K562 (cell line): ENCODE measurements around the gene CLIC3. TPM values are rescaled to one million over a fixed set of nuclear protein-coding genes. Genes with fewer than 3 reads are reported as not detected.

ENCODE experiments used
- ATAC-seq: fragments of 200-7000 bp; cut with Tn5 transposase; 3 replicates; pipeline ENCODE4 v1.9.1; 2020; ENCODE audit warnings: moderate library complexity
- BruUV-seq: library from RNA; stranded (reverse); fragments of 400-500 nt; replicated peaks from 2 replicates; lab custom pipeline; 2021; lab: Mats Ljungman, UMichigan
- CTCF ChIA-PET: fragments of 300-600 bp; formaldehyde crosslinking; extraction: SDS; loops from one replicate; lab custom pipeline; 2021; ENCODE audit warnings: low intra/inter-chr PET ratio; lab: Yijun Ruan, JAX
- POLR2A ChIA-PET: fragments of 300-600, 350-650 bp; sonication (Branson Sonifier 250); formaldehyde crosslinking; extraction: SDS; loops from one replicate; lab custom pipeline; 2021; ENCODE audit warnings: antibody characterized with exemption, inconsistent platforms; lab: Yijun Ruan, JAX
- DNase-seq, 4 experiments: peaks; one replicate each; pipeline versions ENCODE4 v3.0.0 to v3.0.0-alpha.2; 2011 to 2018; ENCODE audit warnings: low spot score in 3 of 4, mixed read lengths in 3 of 4; ENCODE audit errors: extremely low read depth in 1 of 4
- FAIRE-seq: peaks from 2 replicates; lab custom pipeline; 2011; peaks lifted over from hg19 to GRCh38; lab: Jason Lieb, UNC
- H2AFZ ChIP-seq: 2 replicates; pipeline ENCODE4 v1.6.0; 2011; ENCODE audit warnings: low read depth, low read length, control low read depth, inconsistent platforms
- H3K27ac ChIP-seq: fragments of 200-600 bp; 3 replicates; pipeline ENCODE4 v1.8.0; 2011; ENCODE audit warnings: low read depth, mild to moderate bottlenecking, control low read depth, inconsistent platforms, low read length, moderate library complexity, mixed read lengths; ENCODE audit errors: extremely low read depth
- H3K27me3 ChIP-seq, 2 experiments: fragments of 300-600 bp in 1 of 2; 2 replicates in 1 of 2; 3 replicates in 1 of 2; pipeline versions ENCODE4 v1.6.0 to v1.8.0; 2011; ENCODE audit warnings: inconsistent platforms in 2 of 2, low read length in 2 of 2, mild to moderate bottlenecking in 1 of 2, mixed read lengths in 1 of 2, moderate library complexity in 1 of 2; ENCODE audit not compliant: control insufficient read depth in 2 of 2, insufficient read depth in 2 of 2
- H3K36me3 ChIP-seq: fragments of 300-600 bp; 3 replicates; pipeline ENCODE4 v1.8.0; 2011; ENCODE audit warnings: mild to moderate bottlenecking, low read length, inconsistent platforms; ENCODE audit not compliant: control insufficient read depth, insufficient read depth
- H3K4me1 ChIP-seq, 2 experiments: fragments of 200-600 bp in 1 of 2; replicated peaks in 1 of 2; 2 replicates in 1 of 2; 3 replicates in 1 of 2; pipeline versions ENCODE4 v1.5.1 to v1.8.0; 2011; ENCODE audit warnings: inconsistent platforms in 2 of 2, low read length in 2 of 2, mild to moderate bottlenecking in 1 of 2, mixed read lengths in 1 of 2, moderate library complexity in 1 of 2; ENCODE audit not compliant: control insufficient read depth in 2 of 2, insufficient read depth in 2 of 2
- H3K4me2 ChIP-seq: 2 replicates; pipeline ENCODE4 v1.6.1; 2011; ENCODE audit warnings: low read length, control low read depth, inconsistent platforms, mixed read lengths; ENCODE audit not compliant: insufficient read depth
- H3K4me3 ChIP-seq: fragments of 200-600 bp; sonication (generic), shearing (Covaris generic); 2 replicates; pipeline ENCODE4 v1.5.1; 2016; ENCODE audit warnings: control low read depth, inconsistent platforms
- H3K79me2 ChIP-seq: fragments of 200-600 bp; 3 replicates; pipeline ENCODE4 v1.8.0; 2011; ENCODE audit warnings: low read length, inconsistent platforms; ENCODE audit not compliant: control insufficient read depth, insufficient read depth
- H3K9ac ChIP-seq, 2 experiments: 2 replicates each; pipeline versions ENCODE4 v1.6.0 to v1.6.1; 2011; ENCODE audit warnings: low read depth in 2 of 2, low read length in 2 of 2, control low read depth in 1 of 2, inconsistent platforms in 1 of 2, mild to moderate bottlenecking in 1 of 2, mixed read lengths in 1 of 2; ENCODE audit not compliant: insufficient read depth in 1 of 2
- H3K9me1 ChIP-seq: one replicate; pipeline ENCODE4 v1.6.0; 2011; ENCODE audit warnings: inconsistent platforms, mild to moderate bottlenecking, low read length, moderate library complexity; ENCODE audit not compliant: control insufficient read depth, insufficient read depth
- H3K9me3 ChIP-seq: replicated peaks from 2 replicates; pipeline ENCODE4 v1.5.1; 2011; ENCODE audit warnings: low read depth, low read length, inconsistent platforms; ENCODE audit not compliant: control insufficient read depth, insufficient read depth
- H4K20me1 ChIP-seq: replicated peaks from 2 replicates; pipeline ENCODE4 v1.6.1; 2011; ENCODE audit warnings: low read length, inconsistent platforms, mixed read lengths; ENCODE audit not compliant: control insufficient read depth, insufficient read depth
- SRSF9 ChIP-seq: fragments of 200-400 bp; formaldehyde crosslinking; IDR thresholded peaks from 2 replicates; pipeline ENCODE4 v1.6.1; 2017; ENCODE audit warnings: low read depth, low read length, borderline replicate concordance
- ZNF830 ChIP-seq: fragments of 250-450 bp; sonication (Bioruptor Pico); IDR thresholded peaks from 2 replicates; pipeline ENCODE4 v1.5.0; 2021; ENCODE audit warnings: mild to moderate bottlenecking
- WGBS: fragments of 100-300 bp; shearing (Covaris generic); methylation state at CpG from one replicate; pipeline ENCODE4 v1.1.6; 2016; ENCODE audit warnings: low coverage, mixed read lengths; ENCODE audit not compliant: insufficient coverage; ENCODE audit errors: missing lambda C conversion rate; 5-methylcytosine and 5-hydroxymethylcytosine counted together
- in situ Hi-C: fragments of 300-500 bp; cut with MboI; formaldehyde crosslinking; loops from 4 replicates; pipeline ENCODE4 v1.15.0; 2018; ENCODE audit warnings: inconsistent platforms, mixed read lengths
- intact Hi-C: fragments of 100-400 bp; cut with micrococcal nuclease; formaldehyde crosslinking; loops from 2 replicates; pipeline ENCODE4 v1.14.2; 2022
- polyA plus RNA-seq, 8 experiments: library from polyadenylated mRNA; depleted of rRNA in 4 of 8; stranded (reverse) in 5 of 8; unstranded in 3 of 8; fragments of >200 nt; fragmentation: Nextera tagmentation in 2 of 8; fragmentation: Illumina TruSeq in 1 of 8; extraction: Ambion mirVana in 2 of 8; extraction: Trizol in 1 of 8; gene quantifications; 2 replicates each; pipeline versions ENCODE4 v1.2.1 to v1.2.3, GENCODE V29; 2011 to 2014; ENCODE audit warnings: inconsistent platforms in 1 of 8, missing spikeins in 1 of 8
- total RNA-seq, 7 experiments: library from RNA; depleted of rRNA in 6 of 7; stranded (reverse); fragments of >200 nt in 6 of 7; fragmentation: Illumina TruSeq in 2 of 7; extraction: Trizol in 2 of 7; gene quantifications; 2 replicates each; pipeline versions ENCODE4 v1.2.1 to v1.2.3, GENCODE V29; 2011 to 2021; ENCODE audit warnings: low replicate concordance in 1 of 7
- TF ChIP-seq, protein P1 (sequence below): fragments of 450-650 bp; formaldehyde crosslinking; IDR thresholded peaks from 2 replicates; pipeline ENCODE4 v1.4.0; 2020; ENCODE audit warnings: mild to moderate bottlenecking, moderate library complexity
- TF ChIP-seq, protein P2 (sequence below), 2 experiments: fragments of 450-650 bp in 1 of 2; IDR thresholded peaks; 2 replicates each; pipeline ENCODE4 v1.6.1; 2011 to 2017; ENCODE audit warnings: low read depth in 2 of 2, antibody characterized with exemption in 1 of 2, borderline replicate concordance in 1 of 2, low read length in 1 of 2, mild to moderate bottlenecking in 1 of 2, mixed read lengths in 1 of 2; ENCODE audit not compliant: control insufficient read depth in 1 of 2

CLIC3 gene
- total and polyA plus RNA-seq, 9 of the 15 experiments (the other 6 are each of a cell fraction or from before 2014, with no cell fraction given) = 0.27 to 0.29 TPM; not detected in 7

DNA sequence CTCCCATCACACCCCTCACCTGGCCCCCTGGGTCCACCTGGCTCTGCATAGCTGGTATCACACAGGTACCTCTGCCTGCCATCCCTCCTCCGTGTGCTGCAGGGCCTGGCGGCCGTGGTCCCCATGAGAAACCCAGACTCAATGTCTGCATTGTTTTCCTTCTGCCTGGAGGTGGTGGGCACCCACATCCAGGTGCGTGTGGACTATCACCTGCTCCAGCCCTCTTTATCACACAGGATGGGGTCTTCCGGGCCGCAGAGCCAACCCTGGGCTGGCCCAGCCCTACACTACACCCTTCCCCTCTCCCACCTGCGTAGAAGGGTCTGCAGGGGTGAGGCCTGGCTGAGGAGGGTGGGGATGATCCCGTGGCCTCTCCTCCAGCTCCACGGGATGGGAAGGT, 42.5 kb upstream of the CLIC3 start:
- in situ Hi-C loops (loop anchor here (5.0 kb wide), 2 partner anchors 92 to 267 kb away; partner anchors contain the start of gene C8G), intact Hi-C loops (no loop called here)
- Histone ChIP-seq H3K9me1 (no peaks in the 10 kb centered on the region), H3K27me3 (peaks cover 0 to 28% of the 10 kb centered on the region in 2 experiments; a peak in 2 of 5 replicates), H3K36me3 (no peaks in the 10 kb centered on the region), H3K4me3 (no peak overlapping the region), H3K27ac (no peak overlapping the region), H3K4me2 (no peak overlapping the region), H3K9ac (0 out of 4 replicates have a peak overlapping the region, but pooled peaks of 1 of the 2 experiments have one; percentile 48), H4K20me1 (0 out of 2 replicates have a peak, but pooled peaks cover 2% of the 10 kb centered on the region), H3K79me2 (no peaks in the 10 kb centered on the region), H3K9me3 (no peaks in the 10 kb centered on the region), H3K4me1 (peaks cover 0 to 74% of the 10 kb centered on the region in 2 experiments; a peak in 4 of 5 replicates), H2AFZ (no peak overlapping the region)
- TF ChIP-seq, protein P1, sequence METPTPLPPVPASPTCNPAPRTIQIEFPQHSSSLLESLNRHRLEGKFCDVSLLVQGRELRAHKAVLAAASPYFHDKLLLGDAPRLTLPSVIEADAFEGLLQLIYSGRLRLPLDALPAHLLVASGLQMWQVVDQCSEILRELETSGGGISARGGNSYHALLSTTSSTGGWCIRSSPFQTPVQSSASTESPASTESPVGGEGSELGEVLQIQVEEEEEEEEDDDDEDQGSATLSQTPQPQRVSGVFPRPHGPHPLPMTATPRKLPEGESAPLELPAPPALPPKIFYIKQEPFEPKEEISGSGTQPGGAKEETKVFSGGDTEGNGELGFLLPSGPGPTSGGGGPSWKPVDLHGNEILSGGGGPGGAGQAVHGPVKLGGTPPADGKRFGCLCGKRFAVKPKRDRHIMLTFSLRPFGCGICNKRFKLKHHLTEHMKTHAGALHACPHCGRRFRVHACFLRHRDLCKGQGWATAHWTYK (CRISPR knock-in tag) = no peak
- TF ChIP-seq SRSF9 (no peak), ZNF830 (CRISPR knock-in tag) (no peak)
- TF ChIP-seq, protein P2, sequence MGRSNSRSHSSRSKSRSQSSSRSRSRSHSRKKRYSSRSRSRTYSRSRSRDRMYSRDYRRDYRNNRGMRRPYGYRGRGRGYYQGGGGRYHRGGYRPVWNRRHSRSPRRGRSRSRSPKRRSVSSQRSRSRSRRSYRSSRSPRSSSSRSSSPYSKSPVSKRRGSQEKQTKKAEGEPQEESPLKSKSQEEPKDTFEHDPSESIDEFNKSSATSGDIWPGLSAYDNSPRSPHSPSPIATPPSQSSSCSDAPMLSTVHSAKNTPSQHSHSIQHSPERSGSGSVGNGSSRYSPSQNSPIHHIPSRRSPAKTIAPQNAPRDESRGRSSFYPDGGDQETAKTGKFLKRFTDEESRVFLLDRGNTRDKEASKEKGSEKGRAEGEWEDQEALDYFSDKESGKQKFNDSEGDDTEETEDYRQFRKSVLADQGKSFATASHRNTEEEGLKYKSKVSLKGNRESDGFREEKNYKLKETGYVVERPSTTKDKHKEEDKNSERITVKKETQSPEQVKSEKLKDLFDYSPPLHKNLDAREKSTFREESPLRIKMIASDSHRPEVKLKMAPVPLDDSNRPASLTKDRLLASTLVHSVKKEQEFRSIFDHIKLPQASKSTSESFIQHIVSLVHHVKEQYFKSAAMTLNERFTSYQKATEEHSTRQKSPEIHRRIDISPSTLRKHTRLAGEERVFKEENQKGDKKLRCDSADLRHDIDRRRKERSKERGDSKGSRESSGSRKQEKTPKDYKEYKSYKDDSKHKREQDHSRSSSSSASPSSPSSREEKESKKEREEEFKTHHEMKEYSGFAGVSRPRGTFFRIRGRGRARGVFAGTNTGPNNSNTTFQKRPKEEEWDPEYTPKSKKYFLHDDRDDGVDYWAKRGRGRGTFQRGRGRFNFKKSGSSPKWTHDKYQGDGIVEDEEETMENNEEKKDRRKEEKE (IDR thresholded peaks at IDR 0.05; ENCODE audit: borderline replicate concordance in 1 of 2, control insufficient read depth in 1 of 2, low read depth in 2 of 2, low read length in 1 of 2) = no peak
- no TSS peak for BruUV-seq
- ATAC-seq (no peak), FAIRE-seq (no peak), DNase-seq (no peak)
- WGBS = 9% methylated on average over 9 of the region's 9 CpGs
- CTCF ChIA-PET = no interaction called here
- POLR2A ChIA-PET = interaction anchor here (0.8 kb wide), 1 partner anchor 311 kb away, joined by 3 read pairs; no protein-coding TSS in a partner anchor
